Measurements from ENCODE around the gene BRD3.
"Not testable (repeated sequence)": the region's sequence is repeated elsewhere in the genome, so short reads cannot be mapped to it uniquely, and the experiment has no call there.

BRD3 gene

DNA sequence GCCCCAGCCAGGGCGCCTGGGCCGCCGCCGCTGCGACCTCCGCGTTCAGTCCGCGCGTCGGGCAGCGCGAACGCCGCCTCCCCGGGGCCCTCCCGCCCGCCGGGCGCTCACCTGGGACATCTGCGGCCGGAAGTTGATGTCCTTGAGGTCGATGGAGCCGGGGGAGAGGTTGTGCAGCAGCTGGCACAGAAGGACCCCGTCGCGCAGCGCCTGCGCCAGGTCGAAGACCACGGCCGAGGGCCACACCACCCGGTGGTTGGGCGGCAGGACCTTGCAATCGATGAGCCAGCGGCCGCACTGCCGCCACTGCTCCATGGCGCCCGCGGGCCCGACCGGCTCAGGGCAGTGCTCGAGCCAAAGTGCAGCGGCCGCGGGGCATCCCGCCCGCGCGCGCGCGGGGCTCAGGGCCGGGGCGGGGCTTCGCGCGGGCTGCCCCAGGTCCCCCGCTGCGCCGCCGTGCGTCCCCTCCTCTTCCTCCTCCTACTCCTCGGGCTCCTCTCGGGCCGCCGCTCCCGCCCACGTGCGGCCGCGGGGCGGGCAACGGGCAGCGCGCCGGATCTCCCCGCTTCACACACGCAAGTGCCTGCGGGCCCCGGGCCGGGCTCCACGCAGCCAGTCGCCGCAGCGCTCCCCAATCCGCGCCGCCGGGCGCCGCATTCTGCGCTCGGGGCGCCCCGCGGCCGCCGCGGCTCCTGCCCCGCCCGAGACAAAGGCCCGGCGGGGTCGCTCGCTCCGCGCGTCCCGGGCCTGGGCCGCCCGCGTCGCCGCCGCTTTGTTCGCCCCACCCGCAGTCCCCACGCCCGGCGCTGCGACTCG, 75.7 kb downstream of the BRD3 start, which contains the start of gene VAV2:
VAV2 (minus strand) TSS at position 361 of the 816 bp plus-strand sequence; CDS start at position 315, 46 bp downstream.
- no peak for DNase-seq (ENCODE audit: low read depth)

DNA sequence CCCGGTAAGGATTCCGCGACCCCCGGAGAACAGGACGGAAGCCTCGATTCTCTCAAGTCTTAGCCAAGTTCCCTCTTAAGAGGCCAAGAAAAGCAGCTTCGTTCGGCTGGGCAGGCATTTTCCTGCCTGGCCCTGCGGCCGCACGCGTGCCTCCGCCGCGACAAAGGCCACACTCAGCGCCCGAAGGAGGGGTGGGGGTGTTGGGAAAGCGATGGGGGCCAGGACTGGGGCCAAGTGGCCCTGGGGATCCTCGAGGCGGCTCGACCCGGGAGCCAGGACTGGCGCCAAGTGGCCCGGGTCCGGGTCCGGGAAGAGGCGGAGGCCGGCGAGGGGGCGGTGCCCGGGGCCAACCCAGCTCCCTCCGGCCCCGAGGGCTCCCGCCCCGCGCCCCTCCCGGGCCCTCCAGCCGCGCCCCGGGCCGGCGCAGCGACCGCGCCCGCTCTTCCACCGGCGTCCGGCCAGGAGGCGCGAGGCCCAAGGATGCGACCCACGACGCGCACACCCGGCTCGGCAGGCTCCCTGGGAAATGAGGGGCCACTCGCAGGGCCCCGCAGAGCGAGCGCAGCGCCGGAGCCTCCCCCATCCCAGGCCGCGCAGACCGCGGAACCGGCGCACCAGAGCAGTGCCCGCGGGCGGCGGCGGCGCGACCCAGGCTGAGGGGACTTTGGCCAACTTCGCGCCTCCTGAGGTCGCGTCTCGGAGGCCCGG, 76.5 kb downstream of the BRD3 start:
- DNase-seq (ENCODE audit: low read depth): no peak

More for the DNA sequence above, 75.7 kb downstream of the BRD3 start, which contains the start of gene VAV2:
- H3K4me3 ChIP-seq (ENCODE audit: low read depth, low read length): peak within 1 kb of the TSS; percentile 80
- TF ChIP-seq, protein P1, sequence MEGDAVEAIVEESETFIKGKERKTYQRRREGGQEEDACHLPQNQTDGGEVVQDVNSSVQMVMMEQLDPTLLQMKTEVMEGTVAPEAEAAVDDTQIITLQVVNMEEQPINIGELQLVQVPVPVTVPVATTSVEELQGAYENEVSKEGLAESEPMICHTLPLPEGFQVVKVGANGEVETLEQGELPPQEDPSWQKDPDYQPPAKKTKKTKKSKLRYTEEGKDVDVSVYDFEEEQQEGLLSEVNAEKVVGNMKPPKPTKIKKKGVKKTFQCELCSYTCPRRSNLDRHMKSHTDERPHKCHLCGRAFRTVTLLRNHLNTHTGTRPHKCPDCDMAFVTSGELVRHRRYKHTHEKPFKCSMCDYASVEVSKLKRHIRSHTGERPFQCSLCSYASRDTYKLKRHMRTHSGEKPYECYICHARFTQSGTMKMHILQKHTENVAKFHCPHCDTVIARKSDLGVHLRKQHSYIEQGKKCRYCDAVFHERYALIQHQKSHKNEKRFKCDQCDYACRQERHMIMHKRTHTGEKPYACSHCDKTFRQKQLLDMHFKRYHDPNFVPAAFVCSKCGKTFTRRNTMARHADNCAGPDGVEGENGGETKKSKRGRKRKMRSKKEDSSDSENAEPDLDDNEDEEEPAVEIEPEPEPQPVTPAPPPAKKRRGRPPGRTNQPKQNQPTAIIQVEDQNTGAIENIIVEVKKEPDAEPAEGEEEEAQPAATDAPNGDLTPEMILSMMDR (IDR thresholded peaks at IDR 0.05; ENCODE audit: control insufficient read depth, extremely low read depth, insufficient read depth): no peak

GRCh38 chr9:133990366-133991213, 77.2 kb downstream of the BRD3 start:
- peak overlapping the region; percentile 80 for H3K4me3 ChIP-seq (ENCODE audit: low read depth, low read length)
- DNase-seq (ENCODE audit: low read depth): no peak
- TF ChIP-seq, protein P1 (IDR thresholded peaks at IDR 0.05; ENCODE audit: control insufficient read depth, extremely low read depth, insufficient read depth): no peak

More for the DNA sequence above, 76.5 kb downstream of the BRD3 start:
- H3K4me3 ChIP-seq (ENCODE audit: low read depth, low read length): peak overlapping the region; percentile 80
- TF ChIP-seq, protein P1 (IDR thresholded peaks at IDR 0.05; ENCODE audit: control insufficient read depth, extremely low read depth, insufficient read depth): no peak

- no peak for DNase-seq (ENCODE audit: low read depth)
- H3K4me3 ChIP-seq (ENCODE audit: low read depth, low read length): peak overlapping the region; percentile 80; the same call in 1 of the 2 replicates
- TF ChIP-seq, protein P1 (IDR thresholded peaks at IDR 0.05; ENCODE audit: control insufficient read depth, extremely low read depth, insufficient read depth): no peak
These were observed 78.0 kb downstream of the BRD3 start for GRCh38 chr9:133989625-133990365.

DNA sequence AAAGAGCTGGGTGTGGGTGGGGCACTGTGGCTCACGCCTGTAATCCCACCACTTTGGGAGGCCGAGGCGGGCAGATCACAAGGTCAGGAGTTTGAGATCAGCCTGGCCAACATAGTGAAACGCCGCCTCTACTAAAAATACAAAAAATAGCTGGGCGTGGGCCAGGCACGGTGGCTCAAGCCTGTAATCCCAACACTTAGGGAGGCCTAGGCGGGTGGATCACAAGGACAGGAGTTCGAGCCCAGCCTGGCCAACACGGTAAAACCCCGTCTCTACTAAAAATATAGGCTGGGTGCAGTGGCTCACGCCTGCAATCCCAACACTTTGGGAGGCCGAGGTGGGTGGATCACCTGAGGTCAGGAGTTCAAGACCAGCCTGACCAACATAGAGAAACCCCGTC, 79.1 kb downstream of the BRD3 start:
- DNase-seq (ENCODE audit: low read depth); H3K4me3 ChIP-seq (ENCODE audit: low read depth, low read length): not testable (repeated sequence)

DNA sequence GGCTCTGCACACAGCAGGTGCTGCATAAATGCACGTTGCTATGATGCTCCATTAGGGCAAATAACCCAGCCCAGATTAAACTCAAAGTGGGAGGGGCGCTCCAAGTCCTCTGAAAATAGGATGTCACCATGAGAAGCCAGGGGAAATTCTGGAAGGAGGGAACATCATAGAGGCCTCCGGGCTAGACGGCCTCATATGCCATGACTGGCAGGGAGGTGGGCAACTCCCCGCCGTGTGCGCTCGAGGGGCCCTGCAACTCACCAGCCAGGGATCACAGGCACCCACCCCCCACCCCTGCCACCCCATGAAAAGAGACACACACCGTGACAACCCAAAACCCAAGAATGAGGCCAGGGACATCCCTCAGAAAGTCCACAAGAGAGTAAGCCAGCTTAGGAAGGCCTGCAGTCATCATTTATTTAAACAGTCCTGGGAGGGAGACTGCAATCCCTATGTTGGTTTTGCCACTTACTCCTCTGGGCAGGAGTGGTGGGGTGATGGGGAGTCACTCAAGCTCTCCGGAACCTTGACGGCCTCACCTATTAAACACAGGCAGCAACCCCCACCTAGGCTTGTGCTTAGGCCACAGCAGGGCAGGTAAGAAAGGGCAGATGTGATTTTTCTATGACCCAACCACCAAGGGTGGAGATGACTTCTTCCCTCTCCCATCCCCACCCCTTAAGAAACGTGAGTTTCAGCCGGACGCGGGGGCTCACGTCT, 79.7 kb downstream of the BRD3 start:
- no peak overlapping the region for H3K4me3 ChIP-seq (ENCODE audit: low read depth, low read length)
- no peak for DNase-seq (ENCODE audit: low read depth)
- TF ChIP-seq, protein P1 (IDR thresholded peaks at IDR 0.05; ENCODE audit: control insufficient read depth, extremely low read depth, insufficient read depth): no peak
